GM19025 (cell line): ENCODE measurements around the gene SLCO2B1.

Source experiments
- ATAC-seq: cut with Tn5 transposase; IDR thresholded peaks from one replicate; pipeline ENCODE4 v1.9.1; 2021; ENCODE audit warnings: mild to moderate bottlenecking, low read depth, moderate library complexity; ENCODE audit not compliant: unreplicated experiment

Gene SLCO2B1

GRCh38 chr11:75143420-75143731 lies 7.5 kb upstream of the SLCO2B1 start:
- no peak for ATAC-seq

- ATAC-seq, result no peak
Measured at GRCh38 chr11:75144716-75145014, 6.2 kb upstream of the SLCO2B1 start.

- ATAC-seq, result no peak
Measured at GRCh38 chr11:75145196-75145971, 5.5 kb upstream of the SLCO2B1 start.

GRCh38 chr11:75145972-75146519 lies 4.9 kb upstream of the SLCO2B1 start:
- ATAC-seq, result no peak

- ATAC-seq, result no peak
Measured at GRCh38 chr11:75146711-75147110, 4.2 kb upstream of the SLCO2B1 start.

- no peak for ATAC-seq
Measured at GRCh38 chr11:75147191-75147874, 3.6 kb upstream of the SLCO2B1 start.

GRCh38 chr11:75147875-75148263 lies 3.0 kb upstream of the SLCO2B1 start:
- no peak for ATAC-seq

GRCh38 chr11:75148436-75148983 lies 2.4 kb upstream of the SLCO2B1 start:
- ATAC-seq, result no peak

- ATAC-seq, result no peak
Measured at GRCh38 chr11:75149766-75150465, 991 bp upstream of the SLCO2B1 start.

- no peak for ATAC-seq
Measured at GRCh38 chr11:75151346-75152047, 590 bp downstream of the SLCO2B1 start.

GRCh38 chr11:75152090-75152489 lies 1.2 kb downstream of the SLCO2B1 start:
- no peak for ATAC-seq

GRCh38 chr11:75152651-75153427 lies 1.9 kb downstream of the SLCO2B1 start:
- ATAC-seq, result no peak

- no peak for ATAC-seq
Measured at GRCh38 chr11:75154646-75155569, 4.0 kb downstream of the SLCO2B1 start.

GRCh38 chr11:75155570-75156422 lies 4.9 kb downstream of the SLCO2B1 start:
- no peak for ATAC-seq

GRCh38 chr11:75158241-75158640 lies 7.3 kb downstream of the SLCO2B1 start:
- no peak for ATAC-seq

- ATAC-seq, result no peak
Measured at GRCh38 chr11:75158696-75159150, 7.8 kb downstream of the SLCO2B1 start.

GRCh38 chr11:75159151-75159953 lies 8.4 kb downstream of the SLCO2B1 start:
- ATAC-seq, result no peak
